ENCODE results near the gene SNW1.
"Not testable (repeated sequence)": the region's sequence is repeated elsewhere in the genome, so short reads cannot be mapped to it uniquely, and the experiment has no call there.

Gene SNW1

GRCh38 chr14:77760381-77761204, at the start of gene SNW1:
SNW1 (minus strand) TSS chr14:77761156; CDS start chr14:77761127, 29 bp downstream.
- in situ Hi-C loops (cut with HindIII; ENCODE audit: low sequenced_read_pairs): no loop called here

- in situ Hi-C loops (cut with HindIII; ENCODE audit: low sequenced_read_pairs): no loop called here
Observed at GRCh38 chr14:77809011-77809410, 48.1 kb upstream of the SNW1 start.

- in situ Hi-C loops (cut with HindIII; ENCODE audit: low sequenced_read_pairs): no loop called here
Observed at GRCh38 chr14:77808250-77808649, 47.3 kb upstream of the SNW1 start.

DNA sequence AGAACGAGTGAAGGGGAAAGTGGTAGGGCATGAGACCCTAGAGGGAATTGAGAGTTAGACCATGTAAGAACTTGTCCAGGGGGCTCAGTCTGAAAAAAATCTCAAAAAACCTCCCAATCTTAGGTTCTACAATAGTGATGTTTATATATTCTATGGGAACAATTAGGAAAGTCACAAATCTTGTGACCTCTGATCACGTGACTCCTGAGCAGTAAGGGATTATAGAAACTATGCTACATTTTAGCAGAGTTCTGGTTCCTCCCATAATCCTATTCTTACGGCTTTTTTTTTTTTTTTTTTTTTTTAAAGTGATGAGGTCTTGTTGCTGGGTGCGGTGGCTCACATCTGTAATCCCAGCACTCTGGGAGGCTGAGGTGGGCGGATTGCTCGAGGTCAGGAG, 44.8 kb upstream of the SNW1 start:
- in situ Hi-C loops (cut with HindIII; ENCODE audit: low sequenced_read_pairs): no loop called here

DNA sequence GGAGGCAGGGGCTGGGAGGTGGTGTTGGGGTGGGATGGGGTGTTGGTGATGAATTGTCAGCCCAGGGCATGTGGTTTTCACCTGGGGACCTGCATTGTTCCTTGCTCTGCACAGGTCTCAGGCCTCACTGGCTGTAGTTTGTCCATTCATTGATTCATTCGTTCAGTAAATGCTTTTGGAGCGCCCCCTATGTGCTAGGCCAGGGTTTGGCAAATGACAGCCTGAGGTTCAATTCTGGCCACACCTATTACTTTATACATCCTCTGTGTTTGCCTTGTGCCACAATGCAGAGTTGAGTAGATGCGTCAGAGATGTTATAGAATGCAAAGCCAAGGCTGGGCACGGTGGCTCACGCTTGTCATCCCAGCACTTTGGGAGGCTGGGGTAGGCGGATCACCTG, 43.6 kb upstream of the SNW1 start:
- in situ Hi-C loops (cut with HindIII; ENCODE audit: low sequenced_read_pairs): no loop called here

DNA sequence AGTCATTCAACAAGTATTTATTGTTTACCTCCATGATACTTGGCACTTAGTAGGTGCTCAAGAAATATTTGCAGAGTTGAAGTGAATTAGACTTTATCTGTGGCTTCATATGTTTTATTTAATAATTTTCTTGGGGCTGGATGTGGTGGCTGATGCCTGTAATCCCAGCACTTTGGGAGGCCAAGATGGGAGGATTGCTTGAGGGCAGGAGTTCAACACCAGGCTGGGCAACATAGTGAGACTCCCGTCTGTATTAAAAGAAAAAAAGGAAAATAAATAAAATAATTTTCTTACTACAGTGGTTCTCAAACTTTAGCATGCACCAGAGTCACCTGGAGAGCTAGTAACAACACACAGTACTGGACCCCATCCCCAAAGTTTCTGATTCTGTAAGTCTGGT, 39.9 kb upstream of the SNW1 start:
- in situ Hi-C loops (cut with HindIII; ENCODE audit: low sequenced_read_pairs): no loop called here

DNA sequence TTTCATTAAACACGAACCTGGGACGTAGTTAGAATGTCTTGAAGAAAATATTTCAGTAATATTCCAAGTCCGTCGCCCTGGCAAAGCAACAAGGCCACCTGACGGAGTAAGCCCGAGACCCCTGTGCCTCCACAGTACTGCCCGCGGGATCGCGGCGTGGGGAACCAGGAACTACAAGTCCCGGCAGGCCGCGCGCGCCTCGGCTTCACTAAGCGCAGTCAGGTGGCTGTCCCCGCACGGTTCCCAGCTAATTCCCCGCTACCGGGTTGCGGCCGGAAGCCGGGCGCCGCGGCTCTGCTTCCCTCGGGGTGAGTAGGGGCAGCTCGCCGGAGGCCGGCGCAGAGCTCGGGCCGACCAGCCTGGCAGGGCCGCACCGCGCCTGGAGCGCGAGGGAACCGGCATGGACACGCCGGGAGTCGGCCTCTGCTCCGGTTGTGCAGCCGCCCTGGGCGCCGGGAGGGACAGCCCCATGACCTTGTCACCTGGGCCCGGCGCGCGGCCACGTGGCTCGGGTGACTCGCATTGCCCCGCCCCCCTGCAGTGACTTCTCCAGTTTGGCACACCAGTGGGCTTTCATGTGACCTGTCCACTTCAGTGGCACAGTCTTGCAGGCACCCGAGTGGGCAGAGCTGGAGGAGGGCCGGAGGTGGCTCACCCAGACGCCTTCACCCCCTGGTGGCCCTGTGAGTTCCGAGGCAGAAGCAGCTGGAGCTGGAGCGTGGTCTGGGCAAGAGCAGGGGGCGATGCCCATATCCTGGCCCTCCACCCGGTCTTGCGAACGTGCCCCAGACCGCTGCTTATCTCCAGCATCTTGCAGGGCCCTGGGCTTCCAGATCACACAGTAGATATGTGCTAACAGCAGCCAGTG, 39.1 kb upstream of the SNW1 start, which contains the start of gene ADCK1:
ADCK1 (plus strand) TSS at position 247 of the 868 bp plus-strand sequence. CDS start 18,870 bp downstream, outside the sequence.
- in situ Hi-C loops (cut with HindIII; ENCODE audit: low sequenced_read_pairs): no loop called here

GRCh38 chr14:77799456-77799855, 38.5 kb upstream of the SNW1 start:
- in situ Hi-C loops (cut with HindIII; ENCODE audit: low sequenced_read_pairs): not testable (repeated sequence)

GRCh38 chr14:77794357-77794756, 33.4 kb upstream of the SNW1 start:
- in situ Hi-C loops (cut with HindIII; ENCODE audit: low sequenced_read_pairs): no loop called here

DNA sequence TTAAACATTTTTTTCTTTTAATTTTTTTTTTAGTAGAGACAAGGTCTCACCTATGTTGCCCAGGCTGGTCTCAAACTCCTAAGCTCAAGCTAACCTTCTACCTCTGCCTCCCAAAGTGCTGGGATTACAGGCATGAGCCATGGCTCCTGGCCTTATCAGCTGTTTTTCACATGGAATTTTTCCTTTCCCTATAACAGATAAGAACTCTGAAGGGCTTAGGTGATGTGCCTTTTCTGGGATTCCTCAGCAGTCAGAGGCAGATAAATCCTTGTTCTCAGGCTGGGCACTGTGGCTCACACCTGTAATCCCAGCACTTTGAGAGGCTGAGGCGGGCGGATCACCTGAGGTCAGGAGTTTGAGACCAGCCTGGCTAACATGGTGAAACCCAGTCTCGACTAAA, 32.3 kb upstream of the SNW1 start:
- in situ Hi-C loops (cut with HindIII; ENCODE audit: low sequenced_read_pairs): not testable (repeated sequence)

- in situ Hi-C loops (cut with HindIII; ENCODE audit: low sequenced_read_pairs): no loop called here
Observed at GRCh38 chr14:77791225-77791600, 30.3 kb upstream of the SNW1 start.

DNA sequence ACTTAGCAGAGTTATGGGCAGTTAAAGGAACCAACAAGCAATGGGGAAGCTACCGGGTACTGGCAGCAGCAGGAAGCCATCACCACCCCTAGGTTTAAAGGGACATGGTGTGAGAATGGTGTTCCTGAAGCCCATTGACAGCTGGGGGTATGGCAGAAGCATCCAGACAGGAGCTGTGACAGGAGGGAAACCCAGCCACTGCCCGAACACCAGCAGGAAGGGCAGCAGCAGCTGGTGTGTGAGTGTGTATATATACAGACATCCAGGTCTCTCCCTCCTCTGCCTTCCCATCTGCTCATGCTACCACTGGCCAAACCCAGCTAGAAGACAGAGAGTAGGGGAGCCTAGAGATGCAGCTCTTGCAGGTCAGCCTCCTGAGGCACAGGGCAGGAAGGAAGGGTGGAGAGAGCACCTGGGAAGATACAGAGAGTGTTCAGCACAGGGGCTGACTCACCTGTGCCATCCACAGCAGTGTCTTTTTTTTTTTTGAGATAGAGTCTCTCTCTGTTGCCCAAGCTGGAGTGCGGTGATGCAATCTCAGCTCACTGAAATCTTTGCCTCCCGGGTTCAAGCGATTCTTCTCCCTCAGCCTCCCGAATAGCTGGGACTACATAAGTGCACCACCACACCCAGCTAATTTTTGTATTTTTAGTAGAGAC, 29.7 kb upstream of the SNW1 start:
- in situ Hi-C loops (cut with HindIII; ENCODE audit: low sequenced_read_pairs): no loop called here

- in situ Hi-C loops (cut with HindIII; ENCODE audit: low sequenced_read_pairs): no loop called here
Observed at GRCh38 chr14:77786148-77786547, 25.2 kb upstream of the SNW1 start.

DNA sequence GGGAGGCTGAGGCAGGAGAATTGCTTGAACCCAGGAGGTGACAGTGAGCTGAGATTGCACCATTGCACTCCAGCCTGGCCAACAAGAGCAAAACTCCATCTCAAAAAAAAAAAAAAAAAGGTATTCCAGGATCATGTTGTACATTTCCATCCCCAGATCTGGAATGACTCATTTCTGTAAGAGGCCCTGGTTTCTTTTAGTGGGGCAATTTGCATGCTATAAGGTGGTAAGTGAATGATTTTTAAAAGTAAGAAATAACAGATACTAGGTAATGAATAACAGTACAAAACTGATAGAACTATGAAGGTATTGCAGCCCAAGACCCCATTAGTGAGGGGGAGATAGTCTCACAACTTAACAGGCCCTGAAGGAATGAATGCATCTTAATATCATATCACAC, 21.2 kb upstream of the SNW1 start:
- in situ Hi-C loops (cut with HindIII; ENCODE audit: low sequenced_read_pairs): no loop called here

DNA sequence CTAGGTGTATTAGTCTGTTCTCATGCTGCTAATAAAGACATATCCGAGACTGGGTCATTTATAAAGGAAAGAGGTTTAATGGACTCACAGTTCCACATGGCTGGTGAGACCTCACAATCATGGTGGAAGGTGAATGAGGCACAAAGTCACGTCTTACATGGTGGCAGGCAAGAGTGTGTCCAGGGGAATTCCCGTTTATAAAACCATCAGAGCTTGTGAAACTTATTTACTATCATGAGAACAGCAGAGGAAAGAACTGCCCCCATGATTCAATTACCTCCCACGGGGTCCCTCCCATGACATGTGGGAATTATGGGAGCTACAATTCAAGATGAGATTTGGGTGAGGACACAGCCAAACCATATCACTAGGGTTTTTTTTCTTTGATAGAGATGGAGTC, 13.0 kb upstream of the SNW1 start:
- in situ Hi-C loops (cut with HindIII; ENCODE audit: low sequenced_read_pairs): not testable (repeated sequence)

DNA sequence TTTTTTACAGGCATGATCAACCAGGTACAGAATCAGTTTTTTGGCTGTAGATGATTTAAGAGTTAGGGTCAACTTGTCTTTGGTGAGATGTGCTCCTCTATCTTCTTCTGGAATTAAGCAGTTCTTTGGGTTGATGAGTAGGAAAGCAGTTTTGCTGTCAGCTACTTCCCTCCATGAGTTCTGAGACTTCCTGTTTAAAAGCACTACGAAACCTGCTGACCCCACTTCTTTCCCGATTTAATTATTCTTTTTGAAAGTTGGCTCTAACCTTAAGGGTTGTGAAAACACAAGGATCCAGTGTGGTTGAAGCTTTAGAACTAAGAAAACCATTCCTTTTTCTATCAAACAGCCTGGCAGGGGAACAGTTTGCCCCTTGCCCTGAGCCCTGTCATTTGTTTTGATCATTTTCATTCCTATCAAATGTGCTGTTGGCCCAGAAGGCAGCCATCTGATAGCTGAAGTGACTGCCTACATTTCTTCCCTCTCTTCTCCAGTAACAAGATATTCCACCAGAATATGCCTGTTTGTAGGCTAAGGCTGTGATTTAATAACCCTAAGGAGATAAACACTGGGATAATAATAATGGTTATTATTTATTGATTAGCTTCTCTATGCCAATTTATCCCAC, 7.6 kb upstream of the SNW1 start:
- in situ Hi-C loops (cut with HindIII; ENCODE audit: low sequenced_read_pairs): not testable (repeated sequence)

DNA sequence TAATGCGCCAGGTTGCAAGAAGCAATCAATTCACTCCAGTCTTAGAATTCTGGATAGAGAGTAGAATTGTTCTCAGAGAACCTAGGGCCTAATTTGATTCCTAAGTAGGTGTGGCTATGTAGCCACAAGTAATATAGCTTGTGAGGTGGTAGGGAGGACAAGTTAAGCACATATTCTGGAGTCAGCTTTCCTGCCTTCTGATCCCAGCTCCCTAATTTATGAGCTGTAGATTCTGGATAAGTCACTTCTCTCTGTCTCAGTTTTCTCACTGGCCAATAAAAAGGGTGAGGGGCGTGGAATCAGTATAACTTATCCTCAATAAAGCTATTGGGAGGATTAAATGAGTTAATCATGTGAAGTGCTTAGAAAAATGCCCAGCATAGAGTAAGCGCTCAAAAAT, 3.0 kb upstream of the SNW1 start:
- in situ Hi-C loops (cut with HindIII; ENCODE audit: low sequenced_read_pairs): no loop called here

DNA sequence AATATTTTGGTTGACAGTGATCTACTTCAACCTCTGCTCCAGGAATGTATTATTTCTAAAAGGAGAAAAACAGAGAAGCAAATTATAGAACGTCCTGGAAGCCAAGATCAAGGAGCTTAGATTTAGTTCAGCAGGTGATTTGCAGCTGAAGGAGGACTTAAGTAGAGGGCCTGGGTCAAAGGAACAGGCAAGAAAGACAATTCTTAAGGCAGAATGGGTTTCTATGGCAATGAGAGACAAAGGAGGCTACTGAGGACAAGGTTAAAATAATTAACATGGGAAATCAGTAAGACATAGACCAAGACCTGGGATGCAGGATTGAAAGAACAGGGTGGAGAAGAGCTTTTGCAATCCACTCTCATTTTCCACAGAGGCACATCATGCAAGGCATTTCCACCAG, 2.4 kb upstream of the SNW1 start:
- in situ Hi-C loops (cut with HindIII; ENCODE audit: low sequenced_read_pairs): no loop called here

GRCh38 chr14:77761205-77761931, 412 bp upstream of the SNW1 start:
- in situ Hi-C loops (cut with HindIII; ENCODE audit: low sequenced_read_pairs): no loop called here

Data from endothelial cell of hepatic sinusoid (primary cell).